Cerebellar cortex (tissue), 1 donor: ENCODE results near the gene CRYL1.

ENCODE experiments used
- DNase-seq: peaks from one replicate; pipeline ENCODE4 v3.0.0-alpha.2; 2015; ENCODE audit warnings: low spot score

Gene CRYL1

DNA sequence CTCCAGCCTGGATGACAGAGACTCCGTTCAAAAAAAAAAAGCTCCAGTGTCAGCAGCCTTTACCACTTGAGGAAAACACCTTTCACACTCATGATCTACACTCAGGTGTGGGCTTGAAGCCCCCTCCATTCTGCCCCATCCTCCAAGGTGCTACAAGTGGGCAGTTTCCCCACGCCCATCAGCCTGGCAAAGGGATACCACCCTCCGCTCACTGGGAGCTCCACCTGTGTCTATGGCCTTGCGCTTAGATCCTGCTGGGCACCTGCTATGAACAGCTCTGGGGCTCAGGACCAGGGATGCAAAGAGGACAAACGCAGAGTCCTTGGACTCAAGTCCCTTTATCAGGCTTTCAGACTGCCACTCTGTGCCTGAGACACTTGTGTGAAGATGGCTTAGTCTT lies 127.8 kb downstream of the CRYL1 start:
- no peak for DNase-seq

GRCh38 chr13:20395061-20395916 lies 130.4 kb downstream of the CRYL1 start:
- DNase-seq = no peak

DNA sequence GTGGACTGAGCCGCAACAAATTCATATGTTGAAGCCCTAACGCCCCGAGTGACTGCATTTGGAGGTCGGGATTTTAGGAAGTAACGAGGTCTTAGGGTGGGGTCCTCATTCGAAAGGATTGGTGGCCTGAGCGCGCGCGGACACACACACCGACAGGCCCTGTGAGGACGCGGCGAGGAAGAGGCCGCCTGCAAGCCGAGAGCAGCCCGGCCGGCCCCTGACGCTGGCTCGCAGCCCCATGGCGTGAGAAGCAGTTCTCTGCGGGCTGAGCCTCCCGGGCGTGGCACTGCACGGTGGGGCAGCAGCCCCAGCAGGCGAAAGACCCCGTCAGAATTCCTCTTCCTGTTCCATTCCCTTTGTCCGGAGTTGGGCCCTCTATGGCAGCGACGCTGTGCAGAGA lies 131.2 kb downstream of the CRYL1 start:
- no peak for DNase-seq

DNA sequence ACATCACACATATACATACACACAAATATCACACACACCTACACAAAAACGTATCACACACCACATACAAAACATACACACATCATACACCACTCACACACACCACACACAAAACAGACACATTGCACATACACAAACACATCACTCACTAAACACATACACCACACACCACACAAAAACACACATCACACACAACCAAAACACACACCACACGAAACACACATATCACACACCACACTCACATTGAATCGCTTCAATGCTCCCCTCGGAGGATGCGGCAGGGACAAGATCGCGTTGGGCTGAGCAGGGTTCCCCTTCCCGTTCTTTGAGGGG lies 131.5 kb downstream of the CRYL1 start:
- DNase-seq = no peak

GRCh38 chr13:20393273-20394168 lies 132.1 kb downstream of the CRYL1 start:
- DNase-seq = no peak

GRCh38 chr13:20392530-20392929 lies 133.1 kb downstream of the CRYL1 start:
- DNase-seq = no peak

DNA sequence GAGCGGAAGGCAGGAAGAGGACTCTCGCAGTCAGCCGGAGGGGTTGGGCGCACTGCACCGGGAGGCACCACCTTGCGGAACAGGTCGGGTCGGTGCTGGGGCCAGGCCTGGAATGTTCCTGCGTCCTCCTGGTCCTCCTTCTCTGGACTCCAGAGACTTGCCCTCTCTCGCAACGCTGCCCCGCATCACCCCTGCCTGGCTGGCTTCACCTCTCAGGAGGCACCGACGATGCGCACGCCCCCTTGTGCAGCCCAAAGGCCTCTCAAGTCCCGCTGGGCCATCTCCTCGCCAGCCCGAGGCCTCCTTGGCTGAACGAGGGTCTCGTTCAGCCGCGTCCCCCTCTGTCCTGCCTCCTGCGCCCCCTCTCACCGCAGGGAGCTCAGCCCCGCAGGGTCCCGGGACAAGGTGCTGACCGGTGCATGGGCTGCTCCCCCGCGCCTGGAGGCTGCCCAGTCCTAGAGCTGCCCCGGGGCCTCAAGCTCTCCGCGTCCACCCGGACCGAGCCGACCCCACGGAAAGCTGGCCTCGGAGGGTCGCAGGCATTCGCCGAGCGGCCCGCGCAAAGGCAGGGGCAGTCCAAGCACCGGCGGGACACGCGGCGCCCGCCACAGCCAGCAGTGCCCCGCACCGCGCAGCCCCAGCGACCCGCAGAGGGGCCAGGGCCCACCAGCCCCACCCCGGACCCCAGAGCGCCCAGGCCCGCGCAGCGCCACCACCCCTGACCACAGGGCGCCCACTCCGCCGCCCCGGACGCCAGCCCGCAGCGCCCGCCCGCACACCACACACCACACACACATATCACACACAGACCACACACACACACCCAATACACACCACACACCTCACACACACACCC lies 133.8 kb downstream of the CRYL1 start:
- no peak for DNase-seq

DNA sequence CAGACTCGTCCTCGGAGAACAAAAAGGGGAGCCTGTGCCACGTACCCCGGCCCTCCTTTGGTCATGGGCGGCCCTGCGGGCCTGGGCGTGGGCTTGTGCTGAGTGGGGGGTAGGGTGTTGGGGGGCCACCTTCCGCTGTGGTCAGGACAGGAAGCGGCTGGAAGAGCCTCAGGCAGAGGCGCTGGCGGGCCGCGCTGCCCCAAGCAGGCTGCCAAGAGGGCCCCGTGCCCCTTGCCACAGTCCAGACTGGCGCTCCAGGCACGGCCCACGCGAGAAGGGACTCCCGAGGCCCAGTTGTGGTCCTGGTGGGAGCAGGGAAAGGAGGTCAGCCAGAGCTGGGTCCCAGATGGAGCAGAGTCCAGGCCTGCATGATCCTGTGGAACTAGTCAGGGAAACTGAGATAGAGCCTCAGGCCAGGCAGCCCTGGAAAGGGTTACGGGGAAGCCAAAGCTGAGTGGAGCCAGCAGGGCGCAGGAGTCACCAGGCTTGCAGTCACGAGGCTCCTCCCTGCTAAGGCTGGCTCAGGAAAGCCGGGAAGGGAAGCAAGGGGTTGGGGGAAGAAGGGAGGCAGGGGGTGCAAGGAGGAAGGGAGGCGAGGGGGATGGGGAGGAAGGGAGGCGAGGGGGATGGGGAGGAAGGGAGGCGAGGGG lies 135.0 kb downstream of the CRYL1 start:
- no peak for DNase-seq

DNA sequence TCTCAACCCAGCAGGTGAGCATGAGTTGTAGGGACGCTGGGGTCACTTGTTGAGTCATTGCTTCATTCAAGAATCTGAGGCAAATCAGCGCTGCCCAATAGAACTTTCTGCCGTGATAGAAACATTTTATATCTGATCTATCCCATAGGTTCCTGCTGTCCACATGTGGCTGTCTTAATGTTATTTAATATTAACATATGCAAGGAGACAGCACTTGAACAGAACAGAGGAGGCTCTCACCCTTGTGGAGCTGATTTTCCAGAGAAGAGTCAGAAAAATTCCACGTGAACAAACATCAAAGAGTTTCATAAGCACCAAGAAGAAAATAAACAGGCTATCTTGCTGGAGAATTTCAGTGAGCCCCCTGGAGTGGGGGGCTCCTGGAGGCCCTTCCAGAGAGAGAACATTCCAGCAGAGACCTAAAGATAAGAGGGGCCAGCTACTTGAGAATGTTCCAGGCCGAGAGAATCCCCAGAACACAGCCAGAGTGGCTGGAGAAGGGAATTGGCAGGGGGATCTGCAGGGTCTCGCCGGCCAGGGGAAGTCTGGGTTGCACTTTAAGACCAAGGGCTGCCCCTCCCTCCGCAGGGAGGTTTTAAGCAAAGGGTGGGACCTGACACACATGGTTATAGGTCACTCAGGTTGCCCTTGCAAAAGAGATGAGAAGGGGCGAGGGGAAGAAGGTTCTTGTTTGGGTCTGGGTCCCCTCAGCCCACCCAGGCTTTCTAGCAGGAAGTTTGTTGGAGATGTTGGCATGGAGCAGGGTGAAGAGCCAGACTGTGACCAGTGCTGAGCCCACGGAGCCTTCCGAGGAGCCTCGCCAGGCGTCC lies 135.7 kb downstream of the CRYL1 start:
- no peak for DNase-seq

DNA sequence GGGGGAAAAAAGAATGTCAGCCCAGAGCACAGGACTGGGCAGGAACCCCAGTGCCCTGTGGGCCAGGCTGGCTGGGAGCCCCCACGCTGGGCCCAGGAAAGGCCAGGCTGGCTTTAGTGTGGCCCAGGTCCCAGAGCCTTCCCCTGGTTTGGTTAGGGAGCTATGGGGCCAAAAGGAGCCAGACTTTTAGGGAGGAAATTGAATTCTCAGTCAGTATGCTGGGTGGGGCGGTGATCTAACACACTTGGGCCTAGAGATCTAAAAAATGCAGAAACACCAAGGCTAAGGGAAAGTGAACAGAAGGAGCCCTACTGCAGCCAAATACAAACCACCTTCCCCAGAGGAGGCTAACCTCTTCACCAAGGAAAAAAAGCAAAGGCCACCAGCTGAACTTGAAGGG lies 137.5 kb downstream of the CRYL1 start:
- DNase-seq = no peak

- DNase-seq = no peak
These were observed 138.2 kb downstream of the CRYL1 start for GRCh38 chr13:20387441-20387971.

GRCh38 chr13:20387006-20387405 lies 138.7 kb downstream of the CRYL1 start:
- no peak for DNase-seq

- no peak for DNase-seq
These were observed 142.6 kb downstream of the CRYL1 start for GRCh38 chr13:20383058-20383457.

DNA sequence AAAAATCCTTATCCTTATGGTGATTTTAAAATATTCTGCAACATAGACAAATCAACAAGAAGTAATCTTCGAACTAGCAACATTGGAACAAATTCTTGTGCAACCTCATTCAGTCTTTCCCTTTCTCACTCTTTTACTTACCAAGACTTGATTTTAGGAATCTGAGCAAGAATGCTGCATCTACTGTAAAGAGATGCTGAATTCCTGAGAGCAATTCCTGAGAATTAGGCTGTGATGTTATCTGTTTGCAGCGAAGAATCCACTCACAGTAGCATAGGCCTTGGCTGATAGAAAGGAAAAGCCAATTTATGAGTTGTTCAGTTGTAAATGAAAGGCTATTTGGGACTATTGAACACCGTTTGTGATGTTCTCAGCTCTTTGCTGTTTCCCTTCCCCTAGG lies 144.3 kb downstream of the CRYL1 start:
- DNase-seq = no peak

GRCh38 chr13:20378721-20379120 lies 146.9 kb downstream of the CRYL1 start:
- DNase-seq = no peak

GRCh38 chr13:20377720-20378119 lies 147.9 kb downstream of the CRYL1 start:
- DNase-seq = no peak

DNA sequence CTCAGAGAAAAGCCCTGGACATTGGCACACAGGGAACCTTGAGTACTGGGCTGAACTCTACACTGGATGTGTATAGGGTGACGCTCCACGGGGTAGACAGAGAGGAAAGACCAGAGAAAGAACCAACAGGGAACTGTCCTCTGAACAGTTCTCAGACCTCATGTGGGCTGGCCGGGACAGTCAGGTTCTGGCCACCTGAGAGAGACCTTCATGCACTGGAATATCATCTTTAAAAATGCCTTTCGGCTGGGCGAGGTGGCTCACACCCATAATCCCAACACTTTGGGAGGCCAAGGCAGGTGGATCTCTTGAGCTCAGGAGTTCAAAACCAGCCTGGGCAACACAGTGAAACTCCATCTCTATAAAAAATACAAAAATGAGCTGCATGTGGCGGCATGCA lies 149.8 kb downstream of the CRYL1 start:
- no peak for DNase-seq

DNA sequence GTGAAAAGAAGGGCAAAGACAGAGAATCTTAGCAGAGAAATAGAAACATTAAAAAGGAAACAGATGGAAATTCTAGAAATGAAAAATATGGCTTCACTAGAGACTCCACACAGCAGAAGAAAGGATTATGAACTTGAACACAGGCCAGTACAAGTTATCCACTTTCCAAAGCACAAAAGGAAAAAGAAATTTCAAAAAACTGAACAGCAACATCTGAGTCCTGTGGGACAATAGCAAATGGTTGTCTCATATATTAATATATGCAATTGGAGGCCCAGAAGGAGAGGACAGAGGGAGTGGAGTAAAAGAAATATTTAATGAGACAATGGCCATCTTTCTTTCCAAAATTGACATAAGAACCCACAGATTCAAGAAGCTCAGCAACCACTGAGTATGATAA lies 151.8 kb downstream of the CRYL1 start:
- DNase-seq = no peak

- DNase-seq = no peak
These were observed 153.8 kb downstream of the CRYL1 start for GRCh38 chr13:20371825-20372224.

DNA sequence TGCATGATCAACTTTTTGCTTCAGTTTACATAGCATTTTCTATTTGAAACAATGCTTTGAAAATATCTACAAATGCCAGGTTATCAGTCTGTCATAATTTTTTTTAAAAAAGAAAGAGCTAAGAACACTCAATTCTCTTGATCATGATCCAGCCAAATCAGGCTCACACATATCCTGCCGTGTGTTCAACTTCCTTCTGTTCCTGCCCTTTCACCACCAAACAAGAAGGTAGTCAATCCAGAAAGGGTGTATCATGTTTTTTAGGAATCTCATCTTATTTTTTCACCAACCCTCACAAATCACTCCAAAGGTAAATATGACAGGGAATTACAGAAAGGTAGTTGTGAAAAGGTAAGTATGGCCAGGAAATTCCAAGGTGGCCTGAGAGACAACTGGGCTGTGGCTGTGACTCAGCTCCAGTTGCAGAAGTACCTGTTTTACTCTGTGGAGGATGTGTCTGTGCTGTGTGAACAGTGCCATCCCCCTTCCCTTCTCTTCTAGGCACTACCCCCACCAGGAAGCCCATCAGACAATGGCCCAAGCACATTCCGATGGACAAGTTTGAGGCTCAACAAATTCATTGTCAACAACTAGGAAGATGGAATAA lies 154.7 kb downstream of the CRYL1 start:
- no peak for DNase-seq
